WTC11 (cell line): Measurements from ENCODE around the gene LARP4. TPM values are rescaled to one million over a fixed set of nuclear protein-coding genes. Genes with fewer than 3 reads are reported as not detected.

ENCODE experiments used
- ATAC-seq: fragments of 200-7000 bp; cut with Tn5 transposase; 2 replicates; pipeline ENCODE4 v1.10.0; 2021; ENCODE audit warnings: mild to moderate bottlenecking, moderate library complexity
- CTCF ChIA-PET: fragments of 300-600 bp; sonication (Branson Sonifier 250); formaldehyde crosslinking; loops from one replicate; lab custom pipeline; 2021; ENCODE audit warnings: antibody characterized with exemption; lab: Charles Lee
- POLR2A ChIA-PET: fragments of 350-600 bp; sonication (Branson Sonifier 250); formaldehyde crosslinking; loops from one replicate; lab custom pipeline; 2021; ENCODE audit warnings: antibody characterized with exemption; lab: Charles Lee
- DNase-seq: peaks from one replicate; pipeline ENCODE4 v3.0.0; 2021; ENCODE audit warnings: low spot score
- H3K27ac Mint-ChIP-seq: 2 replicates; pipeline ENCODE4 v1.8.0; 2021; ENCODE audit warnings: mixed read lengths
- H3K27me3 Mint-ChIP-seq: 2 replicates; pipeline ENCODE4 v1.8.0; 2021; ENCODE audit warnings: low read depth, mild to moderate bottlenecking, moderate library complexity, mixed read lengths
- H3K36me3 Mint-ChIP-seq: 2 replicates; pipeline ENCODE4 v1.8.0; 2021; ENCODE audit warnings: mixed read lengths
- H3K4me1 Mint-ChIP-seq: 2 replicates; pipeline ENCODE4 v1.8.0; 2022; ENCODE audit warnings: mixed read lengths
- H3K4me3 Mint-ChIP-seq: 2 replicates; pipeline ENCODE4 v1.8.0; 2021; ENCODE audit warnings: mild to moderate bottlenecking, moderate library complexity, mixed read lengths
- H3K9me3 Mint-ChIP-seq: 2 replicates; pipeline ENCODE4 v1.8.0; 2021; ENCODE audit warnings: mixed read lengths
- AR ChIP-seq: fragments of 250-450 bp; sonication (Bioruptor Pico); IDR thresholded peaks from 2 replicates; pipeline ENCODE4 v1.9.0; 2021; ENCODE audit warnings: mild to moderate bottlenecking
- ARID4B ChIP-seq: sonication (generic); formaldehyde crosslinking; IDR thresholded peaks from 2 replicates; pipeline ENCODE4 v1.8.0; 2023; ENCODE audit warnings: missing genetic modification reagents, mild to moderate bottlenecking, borderline replicate concordance
- E2F1 ChIP-seq: sonication (generic); formaldehyde crosslinking; IDR thresholded peaks from 2 replicates; pipeline ENCODE4 v1.8.0; 2022; ENCODE audit warnings: mild to moderate bottlenecking, missing genetic modification reagents
- EMX1 ChIP-seq: fragments of 250-450 bp; sonication (Bioruptor Pico); IDR thresholded peaks from 2 replicates; pipeline ENCODE4 v1.8.0; 2021; ENCODE audit warnings: mild to moderate bottlenecking
- ERG ChIP-seq: fragments of 250-450 bp; sonication (Bioruptor Pico); IDR thresholded peaks from 2 replicates; pipeline ENCODE4 v1.8.0; 2021; ENCODE audit warnings: mild to moderate bottlenecking
- FOXP1 ChIP-seq: sonication (generic); formaldehyde crosslinking; IDR thresholded peaks from 2 replicates; pipeline ENCODE4 v1.8.0; 2022; ENCODE audit warnings: missing genetic modification reagents, mild to moderate bottlenecking, moderate library complexity, borderline replicate concordance
- GTF2I ChIP-seq: fragments of 250-450 bp; sonication (Bioruptor Pico); conservative IDR thresholded peaks from 2 replicates; pipeline ENCODE4 v1.4.0; 2021; ENCODE audit warnings: mild to moderate bottlenecking
- HMGA2 ChIP-seq: fragments of 250-450 bp; sonication (Bioruptor Pico); IDR thresholded peaks from 2 replicates; pipeline ENCODE4 v1.4.0; 2021; ENCODE audit warnings: mild to moderate bottlenecking, moderate library complexity
- JUN ChIP-seq: sonication (generic); formaldehyde crosslinking; IDR thresholded peaks from 2 replicates; pipeline ENCODE4 v1.8.0; 2023; ENCODE audit warnings: mild to moderate bottlenecking, missing genetic modification reagents
- NFATC4 ChIP-seq: fragments of 250-450 bp; sonication (Bioruptor Pico); IDR thresholded peaks from 2 replicates; pipeline ENCODE4 v1.9.0; 2021; ENCODE audit warnings: mild to moderate bottlenecking
- NFYB ChIP-seq: sonication (generic); formaldehyde crosslinking; conservative IDR thresholded peaks from 2 replicates; pipeline ENCODE4 v1.8.0; 2022; ENCODE audit warnings: low read depth, missing genetic modification reagents
- NR2C2 ChIP-seq: sonication (generic); formaldehyde crosslinking; IDR thresholded peaks from 2 replicates; pipeline ENCODE4 v1.8.0; 2022; ENCODE audit warnings: mild to moderate bottlenecking, missing genetic modification reagents
- NR3C1 ChIP-seq: sonication (generic); formaldehyde crosslinking; conservative IDR thresholded peaks from 2 replicates; pipeline ENCODE4 v1.8.1; 2023; ENCODE audit warnings: low read depth, mild to moderate bottlenecking, missing genetic modification reagents
- PRRX2 ChIP-seq: fragments of 250-450 bp; sonication (Bioruptor Pico); IDR thresholded peaks from 2 replicates; pipeline ENCODE4 v1.8.0; 2021; ENCODE audit warnings: mild to moderate bottlenecking
- SMAD3 ChIP-seq: sonication (generic); formaldehyde crosslinking; IDR thresholded peaks from 2 replicates; pipeline ENCODE4 v1.8.0; 2022; ENCODE audit warnings: missing genetic modification reagents, mild to moderate bottlenecking, borderline replicate concordance
- SP1 ChIP-seq: sonication (generic); formaldehyde crosslinking; conservative IDR thresholded peaks from 2 replicates; pipeline ENCODE4 v1.8.1; 2022; ENCODE audit warnings: missing genetic modification reagents
- TEAD4 ChIP-seq: sonication (generic); formaldehyde crosslinking; IDR thresholded peaks from 2 replicates; pipeline ENCODE4 v1.8.0; 2022; ENCODE audit warnings: mild to moderate bottlenecking, missing genetic modification reagents
- TP53 ChIP-seq: sonication (generic); formaldehyde crosslinking; IDR thresholded peaks from 2 replicates; pipeline ENCODE4 v1.8.1; 2023; ENCODE audit warnings: mild to moderate bottlenecking, missing genetic modification reagents
- ZNF121 ChIP-seq: sonication (generic); formaldehyde crosslinking; IDR thresholded peaks from 2 replicates; pipeline ENCODE4 v1.8.0; 2023; ENCODE audit warnings: missing genetic modification reagents
- ZNF219 ChIP-seq: sonication (generic); formaldehyde crosslinking; IDR thresholded peaks from 2 replicates; pipeline ENCODE4 v1.8.0; 2023; ENCODE audit warnings: missing genetic modification reagents, mild to moderate bottlenecking, borderline replicate concordance
- ZNF232 ChIP-seq: sonication (generic); formaldehyde crosslinking; IDR thresholded peaks from 2 replicates; pipeline ENCODE4 v1.8.0; 2022; ENCODE audit warnings: mild to moderate bottlenecking, missing genetic modification reagents
- total RNA-seq: library from RNA; stranded (reverse); gene quantifications from 3 replicates; pipeline ENCODE4 v1.2.3, GENCODE V29; 2021
- TF ChIP-seq, protein P1 (sequence below): sonication (generic); formaldehyde crosslinking; conservative IDR thresholded peaks from 2 replicates; pipeline ENCODE4 v1.8.1; 2022; ENCODE audit warnings: mild to moderate bottlenecking, missing genetic modification reagents
- TF ChIP-seq, protein P2 (sequence below): sonication (generic); formaldehyde crosslinking; IDR thresholded peaks from 2 replicates; pipeline ENCODE4 v1.8.0; 2023; ENCODE audit warnings: mild to moderate bottlenecking, missing genetic modification reagents
- TF ChIP-seq, protein P3 (sequence below): fragments of 200-600 bp; IDR thresholded peaks from 2 replicates; pipeline ENCODE4 v1.8.0; 2022; ENCODE audit warnings: antibody characterized with exemption

LARP4 gene
- total RNA-seq, 1 experiment from 2014 or later: 73.9 TPM

GRCh38 chr12:50518090-50518489 is 117.4 kb downstream of the LARP4 start:
- ATAC-seq (no peak), DNase-seq (no peak)
- CTCF ChIA-PET: no interaction called here
- no peak overlapping the region for H3K27ac Mint-ChIP-seq
- H3K27me3 Mint-ChIP-seq: no peaks in the 10 kb centered on the region
- no peak for TF ChIP-seq TP53 (CRISPR knock-in tag)
- TF ChIP-seq ZNF219 (CRISPR knock-in tag): no peak
- no peak for TF ChIP-seq FOXP1
- no peak for TF ChIP-seq TEAD4
- TF ChIP-seq SMAD3: no peak
- TF ChIP-seq, protein P1, sequence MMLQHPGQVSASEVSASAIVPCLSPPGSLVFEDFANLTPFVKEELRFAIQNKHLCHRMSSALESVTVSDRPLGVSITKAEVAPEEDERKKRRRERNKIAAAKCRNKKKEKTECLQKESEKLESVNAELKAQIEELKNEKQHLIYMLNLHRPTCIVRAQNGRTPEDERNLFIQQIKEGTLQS (CRISPR knock-in tag): no peak
- no peak for TF ChIP-seq GTF2I (CRISPR knock-in tag)
- TF ChIP-seq PRRX2: no peak
- TF ChIP-seq HMGA2 (CRISPR knock-in tag): no peak
- no peak for TF ChIP-seq NFYB (CRISPR knock-in tag)
- no peak for TF ChIP-seq SP1 (CRISPR knock-in tag)
- no peak for TF ChIP-seq ZNF232
- no peak for TF ChIP-seq NFATC4 (CRISPR knock-in tag)
- TF ChIP-seq AR (CRISPR knock-in tag): no peak
- TF ChIP-seq, protein P2, sequence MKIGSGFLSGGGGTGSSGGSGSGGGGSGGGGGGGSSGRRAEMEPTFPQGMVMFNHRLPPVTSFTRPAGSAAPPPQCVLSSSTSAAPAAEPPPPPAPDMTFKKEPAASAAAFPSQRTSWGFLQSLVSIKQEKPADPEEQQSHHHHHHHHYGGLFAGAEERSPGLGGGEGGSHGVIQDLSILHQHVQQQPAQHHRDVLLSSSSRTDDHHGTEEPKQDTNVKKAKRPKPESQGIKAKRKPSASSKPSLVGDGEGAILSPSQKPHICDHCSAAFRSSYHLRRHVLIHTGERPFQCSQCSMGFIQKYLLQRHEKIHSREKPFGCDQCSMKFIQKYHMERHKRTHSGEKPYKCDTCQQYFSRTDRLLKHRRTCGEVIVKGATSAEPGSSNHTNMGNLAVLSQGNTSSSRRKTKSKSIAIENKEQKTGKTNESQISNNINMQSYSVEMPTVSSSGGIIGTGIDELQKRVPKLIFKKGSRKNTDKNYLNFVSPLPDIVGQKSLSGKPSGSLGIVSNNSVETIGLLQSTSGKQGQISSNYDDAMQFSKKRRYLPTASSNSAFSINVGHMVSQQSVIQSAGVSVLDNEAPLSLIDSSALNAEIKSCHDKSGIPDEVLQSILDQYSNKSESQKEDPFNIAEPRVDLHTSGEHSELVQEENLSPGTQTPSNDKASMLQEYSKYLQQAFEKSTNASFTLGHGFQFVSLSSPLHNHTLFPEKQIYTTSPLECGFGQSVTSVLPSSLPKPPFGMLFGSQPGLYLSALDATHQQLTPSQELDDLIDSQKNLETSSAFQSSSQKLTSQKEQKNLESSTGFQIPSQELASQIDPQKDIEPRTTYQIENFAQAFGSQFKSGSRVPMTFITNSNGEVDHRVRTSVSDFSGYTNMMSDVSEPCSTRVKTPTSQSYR: no peak
- TF ChIP-seq NR2C2 (CRISPR knock-in tag): no peak
- TF ChIP-seq JUN (CRISPR knock-in tag): no peak
- no peak for TF ChIP-seq E2F1
- no peak for TF ChIP-seq ERG (CRISPR knock-in tag)
- H3K9me3 Mint-ChIP-seq: no peaks in the 10 kb centered on the region
- peaks cover 3% of the 10 kb centered on the region; the same call in 1 of the 2 replicates for H3K4me1 Mint-ChIP-seq
- H3K36me3 Mint-ChIP-seq: peaks cover 6% of the 10 kb centered on the region
- POLR2A ChIA-PET: interaction anchor here (1.5 kb wide), 1 partner anchor 10 kb away, joined by 6 read pairs; no protein-coding TSS in a partner anchor
- no peak overlapping the region for H3K4me3 Mint-ChIP-seq

- CTCF ChIA-PET: no interaction called here
- Mint-ChIP-seq H3K4me1 (peaks cover 8% of the 10 kb centered on the region), H3K27ac (no peak overlapping the region), H3K4me3 (no peak overlapping the region), H3K9me3 (no peaks in the 10 kb centered on the region), H3K27me3 (no peaks in the 10 kb centered on the region), H3K36me3 (peaks cover 6% of the 10 kb centered on the region)
- DNase-seq (no peak), ATAC-seq (no peak)
- POLR2A ChIA-PET: no interaction called here
- TF ChIP-seq, protein P3, sequence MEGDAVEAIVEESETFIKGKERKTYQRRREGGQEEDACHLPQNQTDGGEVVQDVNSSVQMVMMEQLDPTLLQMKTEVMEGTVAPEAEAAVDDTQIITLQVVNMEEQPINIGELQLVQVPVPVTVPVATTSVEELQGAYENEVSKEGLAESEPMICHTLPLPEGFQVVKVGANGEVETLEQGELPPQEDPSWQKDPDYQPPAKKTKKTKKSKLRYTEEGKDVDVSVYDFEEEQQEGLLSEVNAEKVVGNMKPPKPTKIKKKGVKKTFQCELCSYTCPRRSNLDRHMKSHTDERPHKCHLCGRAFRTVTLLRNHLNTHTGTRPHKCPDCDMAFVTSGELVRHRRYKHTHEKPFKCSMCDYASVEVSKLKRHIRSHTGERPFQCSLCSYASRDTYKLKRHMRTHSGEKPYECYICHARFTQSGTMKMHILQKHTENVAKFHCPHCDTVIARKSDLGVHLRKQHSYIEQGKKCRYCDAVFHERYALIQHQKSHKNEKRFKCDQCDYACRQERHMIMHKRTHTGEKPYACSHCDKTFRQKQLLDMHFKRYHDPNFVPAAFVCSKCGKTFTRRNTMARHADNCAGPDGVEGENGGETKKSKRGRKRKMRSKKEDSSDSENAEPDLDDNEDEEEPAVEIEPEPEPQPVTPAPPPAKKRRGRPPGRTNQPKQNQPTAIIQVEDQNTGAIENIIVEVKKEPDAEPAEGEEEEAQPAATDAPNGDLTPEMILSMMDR: no peak
- TF ChIP-seq NR3C1 (CRISPR knock-in tag) (no peak), ARID4B (CRISPR knock-in tag) (no peak), ZNF121 (CRISPR knock-in tag) (no peak), EMX1 (CRISPR knock-in tag) (no peak), SMAD3 (no peak)
Measured at GRCh38 chr12:50519353-50519752, 118.7 kb downstream of the LARP4 start.
